ENCODE results near the gene SYT1.
"Not testable (repeated sequence)": the region's sequence is repeated elsewhere in the genome, so short reads cannot be mapped to it uniquely, and the experiment has no call there.

The SYT1 gene

DNA sequence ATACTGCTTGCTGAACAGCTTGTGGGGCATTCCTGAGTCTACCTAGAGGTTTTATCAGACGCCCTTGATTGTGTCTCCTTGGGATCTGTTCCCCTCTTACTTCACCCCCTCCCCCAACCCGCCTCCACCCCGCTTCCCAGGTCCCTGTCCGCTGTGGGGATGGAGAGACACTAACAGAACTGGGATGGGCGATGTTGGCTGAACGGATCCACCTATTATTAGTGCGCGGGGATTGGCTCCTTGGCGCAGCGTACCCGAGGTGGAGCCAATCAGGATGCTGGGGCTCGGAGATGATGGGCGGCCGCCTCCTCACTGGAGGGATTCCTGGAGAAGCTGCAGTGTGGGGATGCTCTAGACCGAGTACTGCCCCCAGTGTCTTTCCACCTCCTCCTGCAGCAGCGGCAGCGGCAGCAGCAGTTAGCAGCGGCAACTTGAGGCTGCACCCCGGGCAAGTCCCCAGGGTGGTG lies at the start of gene SYT1:
Gene SYT1 (plus strand): TSS at position 372 of the 467 bp plus-strand sequence.
- no peak for DNase-seq (ENCODE audit: low spot score)

GRCh38 chr12:78818487-78818886 lies 46.1 kb upstream of the SYT1 start:
- DNase-seq (ENCODE audit: low spot score) = no peak

- DNase-seq (ENCODE audit: low spot score) = no peak
These were observed 43.6 kb upstream of the SYT1 start for GRCh38 chr12:78820946-78821345.

DNA sequence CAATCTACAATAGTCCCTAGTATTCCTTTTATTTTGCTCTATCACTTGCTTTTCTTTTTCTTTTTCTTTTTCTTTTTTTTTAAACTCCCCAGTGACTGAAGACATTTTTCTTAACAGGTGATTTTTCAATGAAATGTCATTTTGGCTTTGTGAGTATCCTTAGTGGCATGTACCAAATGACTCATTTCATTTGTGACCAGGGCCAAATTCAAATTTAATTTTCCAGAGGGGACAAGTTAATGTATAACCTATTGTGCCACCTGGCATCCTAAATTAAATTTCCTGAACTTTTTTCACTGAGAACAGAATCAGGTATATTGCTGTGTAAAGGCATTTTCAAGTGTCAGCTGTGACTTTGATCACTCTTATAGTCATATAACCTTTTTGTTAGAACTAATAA lies 39.7 kb upstream of the SYT1 start:
- no peak for DNase-seq (ENCODE audit: low spot score)

DNA sequence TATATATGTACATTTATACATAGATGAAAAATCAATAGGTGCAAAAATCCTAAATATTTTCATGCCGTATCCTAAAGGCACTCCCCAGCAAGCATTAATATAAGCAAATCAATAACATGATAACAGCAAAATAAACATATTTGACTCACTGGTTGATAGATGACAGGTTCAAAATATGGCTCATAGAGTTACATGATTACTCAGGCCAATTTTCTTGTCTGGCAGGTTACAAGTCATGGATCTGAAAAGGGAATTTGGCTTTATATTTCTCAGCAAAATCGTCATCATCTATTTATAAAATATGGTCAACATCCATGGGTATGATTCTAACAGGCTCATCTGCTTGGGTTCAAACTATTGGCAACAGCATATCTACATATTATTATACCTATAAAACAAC lies 34.9 kb upstream of the SYT1 start:
- no peak for DNase-seq (ENCODE audit: low spot score)

GRCh38 chr12:78835493-78835892 lies 29.1 kb upstream of the SYT1 start:
- no peak for DNase-seq (ENCODE audit: low spot score)

DNA sequence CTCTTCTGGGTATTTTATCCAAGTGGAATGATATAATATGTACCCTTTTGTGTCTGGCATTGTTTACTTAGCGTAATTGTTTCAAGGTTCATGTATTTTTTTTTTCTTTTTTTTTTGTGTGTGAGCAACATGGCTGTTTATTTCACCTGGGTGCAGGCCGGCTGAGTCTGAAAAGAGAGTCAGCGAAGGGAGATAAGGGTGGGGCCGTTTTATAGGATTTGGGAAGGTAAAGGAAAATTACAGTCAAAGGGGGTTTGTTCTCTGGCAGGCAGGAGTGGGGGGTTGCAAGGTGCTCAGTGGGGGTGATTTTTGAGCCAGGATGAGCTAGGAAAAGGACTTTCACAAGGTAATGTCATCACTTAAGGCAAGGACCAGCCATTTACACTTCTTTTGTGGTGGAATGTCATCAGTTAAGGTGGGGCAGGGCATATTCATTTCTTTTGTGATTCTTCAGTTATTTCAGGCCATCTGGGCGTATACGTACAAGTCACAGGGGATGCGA lies 24.0 kb upstream of the SYT1 start:
- DNase-seq (ENCODE audit: low spot score) = not testable (repeated sequence)

GRCh38 chr12:78853231-78853630 lies 11.3 kb upstream of the SYT1 start:
- no peak for DNase-seq (ENCODE audit: low spot score)

DNA sequence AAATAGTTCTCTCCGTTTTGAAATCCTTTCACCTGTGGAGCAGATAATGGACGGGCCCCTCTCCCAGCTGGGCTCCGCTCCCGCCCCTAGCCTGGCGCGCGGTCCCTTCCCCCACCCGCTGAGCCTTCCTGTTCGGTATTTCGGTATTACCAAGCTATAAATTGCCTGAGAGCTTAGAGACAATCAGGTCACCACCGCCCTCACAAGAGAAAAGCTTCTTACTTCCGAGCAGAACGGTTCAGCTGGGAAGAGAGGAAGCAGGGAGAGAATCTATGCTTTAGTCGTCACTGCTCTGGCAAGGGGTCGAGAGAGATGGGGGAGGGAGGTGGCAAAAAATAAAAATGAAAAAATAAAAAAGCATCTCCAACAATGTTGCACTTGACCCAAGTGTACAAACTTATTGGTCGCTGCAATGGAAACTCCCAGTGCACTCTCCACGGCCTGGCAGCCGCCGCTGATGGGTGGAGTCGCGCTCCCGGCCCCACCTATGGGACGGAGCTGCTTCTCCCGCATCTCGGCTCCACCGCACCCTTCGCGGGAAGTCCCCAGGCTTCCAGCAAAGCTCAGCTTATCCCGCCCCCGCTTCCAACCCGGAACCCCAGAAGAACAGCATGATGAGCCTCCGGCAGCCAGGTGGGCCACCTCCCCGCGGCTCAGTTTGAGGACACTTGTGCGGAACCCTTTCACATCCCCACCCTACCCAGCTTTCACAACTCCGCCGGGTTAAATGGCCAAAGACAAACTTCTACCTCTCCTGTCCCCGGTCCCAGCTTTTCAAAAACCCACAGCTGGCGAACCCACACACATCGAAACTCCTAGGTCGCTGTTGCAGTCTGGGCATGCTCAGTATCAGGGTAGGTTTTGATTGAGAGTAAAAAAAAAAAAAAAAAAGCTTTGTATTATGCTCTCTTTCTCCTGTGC lies 832 bp upstream of the SYT1 start:
- DNase-seq (ENCODE audit: low spot score) = no peak

- no peak for DNase-seq (ENCODE audit: low spot score)
These were observed 393 bp downstream of the SYT1 start for GRCh38 chr12:78864870-78865463.

- DNase-seq (ENCODE audit: low spot score) = no peak
These were observed 942 bp downstream of the SYT1 start for GRCh38 chr12:78865516-78865915.

- DNase-seq (ENCODE audit: low spot score) = no peak
These were observed 1.9 kb downstream of the SYT1 start for GRCh38 chr12:78866518-78866917.

- no peak for DNase-seq (ENCODE audit: low spot score)
These were observed 6.0 kb downstream of the SYT1 start for GRCh38 chr12:78870539-78870938.

- DNase-seq (ENCODE audit: low spot score) = no peak
These were observed 7.0 kb downstream of the SYT1 start for GRCh38 chr12:78871566-78871965.

- no peak for DNase-seq (ENCODE audit: low spot score)
These were observed 13.9 kb downstream of the SYT1 start for GRCh38 chr12:78878459-78878858.

- no peak for DNase-seq (ENCODE audit: low spot score)
These were observed 14.3 kb downstream of the SYT1 start for GRCh38 chr12:78878866-78879265.

- no peak for DNase-seq (ENCODE audit: low spot score)
These were observed 15.5 kb downstream of the SYT1 start for GRCh38 chr12:78880078-78880477.

DNA sequence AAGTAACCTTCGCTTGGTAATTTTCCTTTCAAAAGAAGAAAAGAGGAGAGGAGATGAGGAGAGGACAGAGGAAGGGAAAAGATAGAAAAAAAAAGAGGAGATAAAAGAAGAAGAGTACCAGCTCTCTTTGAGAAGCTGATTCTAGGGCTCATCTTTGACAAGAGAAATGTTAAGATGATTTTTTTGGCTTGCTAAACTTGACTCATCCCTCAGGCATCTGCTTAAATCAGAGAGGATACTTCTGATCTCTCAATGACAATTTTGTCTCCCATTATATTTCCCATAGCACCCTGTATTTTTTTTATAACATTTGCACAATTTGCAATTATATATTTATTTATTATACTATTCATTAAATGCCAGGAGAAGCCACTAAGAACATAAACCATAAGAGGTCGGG lies 17.1 kb downstream of the SYT1 start:
- no peak for DNase-seq (ENCODE audit: low spot score)

GRCh38 chr12:78885466-78885865 lies 20.9 kb downstream of the SYT1 start:
- no peak for DNase-seq (ENCODE audit: low spot score)

- no peak for DNase-seq (ENCODE audit: low spot score)
These were observed 22.3 kb downstream of the SYT1 start for GRCh38 chr12:78886719-78887407.

DNA sequence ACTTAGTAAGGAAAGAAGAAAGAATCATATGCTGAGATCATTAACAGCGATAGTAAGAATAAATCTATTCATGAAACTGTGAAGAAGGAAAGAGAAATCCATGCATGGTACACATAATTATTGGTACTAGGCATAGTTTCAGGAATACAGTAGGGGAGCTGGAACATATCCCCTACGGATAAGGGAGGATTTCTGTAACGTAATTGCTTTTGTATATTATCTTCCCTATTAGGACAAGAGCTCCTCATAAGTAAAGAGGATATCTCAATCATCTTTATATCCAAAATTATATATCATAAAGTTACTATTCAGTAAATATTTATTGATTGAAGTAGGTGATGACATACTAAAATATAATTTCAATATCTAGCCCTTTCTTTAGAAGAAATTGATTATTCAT lies 22.9 kb downstream of the SYT1 start:
- DNase-seq (ENCODE audit: low spot score) = no peak

- no peak for DNase-seq (ENCODE audit: low spot score)
These were observed 24.0 kb downstream of the SYT1 start for GRCh38 chr12:78888568-78888967.
